C4-2B (cell line): ENCODE data around the gene C8A.

Source experiments
- H3K27ac ChIP-seq: fragments of 450-650 bp; 2 replicates; pipeline ENCODE4 v1.5.1; 2017
- CTCF ChIP-seq: fragments of 450-650 bp; conservative IDR thresholded peaks from 2 replicates; pipeline ENCODE4 v1.5.1; 2017; ENCODE audit warnings: mild to moderate bottlenecking
- ZFX ChIP-seq: fragments of 450-650 bp; IDR thresholded peaks from 2 replicates; pipeline ENCODE4 v1.6.1; 2017

C8A gene

GRCh38 chr1:56924116-56924515, 69.5 kb downstream of the C8A start:
- TF ChIP-seq CTCF (no peak), ZFX (no peak)
- H3K27ac ChIP-seq, result no peak overlapping the region

DNA sequence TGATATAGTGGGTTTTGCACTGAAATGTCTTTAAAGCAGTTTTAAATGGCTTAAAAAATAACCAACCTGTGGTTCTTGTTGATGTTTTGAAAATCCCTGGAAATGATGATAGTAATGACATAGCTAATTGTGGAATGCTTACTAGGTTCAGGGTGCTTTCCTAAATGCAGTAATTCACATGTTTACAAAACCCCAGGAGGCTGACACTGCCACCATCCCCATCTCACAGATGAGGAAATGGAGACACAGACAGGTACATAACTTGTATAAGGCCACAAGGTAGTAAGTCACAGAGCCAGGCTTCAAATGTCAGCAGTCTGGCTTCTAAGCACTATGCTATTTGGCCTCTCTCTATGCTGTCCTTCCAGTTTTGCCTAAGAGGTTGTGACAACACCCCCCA, 70.6 kb downstream of the C8A start:
- H3K27ac ChIP-seq, result no peak overlapping the region
- TF ChIP-seq CTCF, result no peak
- TF ChIP-seq ZFX, result no peak

DNA sequence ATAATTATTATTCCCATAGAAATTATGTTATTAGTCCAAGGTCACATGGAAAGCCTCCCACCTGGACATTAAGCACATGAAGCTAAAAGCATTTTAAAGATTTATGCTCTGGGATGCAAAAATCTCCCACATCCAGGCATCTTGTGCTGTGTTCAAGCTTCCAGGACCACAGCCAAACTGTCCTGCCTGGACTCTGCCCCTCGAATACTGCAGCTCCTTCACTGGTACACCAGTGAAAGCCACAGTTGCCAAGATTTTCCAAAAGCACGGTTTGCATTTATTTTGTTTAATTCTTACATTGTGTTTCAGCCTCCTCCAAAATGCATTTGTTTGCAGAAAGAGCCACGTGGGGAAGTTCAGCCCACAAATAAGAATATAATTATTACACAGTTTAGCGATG, 72.6 kb downstream of the C8A start:
- no peak for TF ChIP-seq ZFX
- TF ChIP-seq CTCF, result no peak
- H3K27ac ChIP-seq, result no peak overlapping the region

DNA sequence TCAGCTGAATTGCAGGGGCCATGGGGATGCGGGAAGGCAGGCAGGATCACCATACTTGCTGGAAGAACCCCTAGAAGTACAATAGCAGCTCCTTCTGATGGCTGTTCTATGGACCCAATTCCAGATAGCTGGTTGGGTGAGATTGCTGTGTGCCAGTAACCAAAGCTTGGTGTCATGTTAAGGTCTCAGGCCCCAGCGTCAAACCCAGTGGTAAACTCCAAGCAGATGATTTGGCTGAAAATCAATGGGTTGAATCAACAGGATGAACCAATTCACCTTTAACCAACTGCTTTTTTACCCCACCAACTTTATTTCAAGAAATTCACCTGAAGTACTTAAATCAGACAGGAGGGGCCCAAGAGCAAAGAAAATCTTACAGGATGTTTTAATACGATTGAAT, 73.4 kb downstream of the C8A start:
- no peak overlapping the region for H3K27ac ChIP-seq
- no peak for TF ChIP-seq ZFX
- no peak for TF ChIP-seq CTCF

DNA sequence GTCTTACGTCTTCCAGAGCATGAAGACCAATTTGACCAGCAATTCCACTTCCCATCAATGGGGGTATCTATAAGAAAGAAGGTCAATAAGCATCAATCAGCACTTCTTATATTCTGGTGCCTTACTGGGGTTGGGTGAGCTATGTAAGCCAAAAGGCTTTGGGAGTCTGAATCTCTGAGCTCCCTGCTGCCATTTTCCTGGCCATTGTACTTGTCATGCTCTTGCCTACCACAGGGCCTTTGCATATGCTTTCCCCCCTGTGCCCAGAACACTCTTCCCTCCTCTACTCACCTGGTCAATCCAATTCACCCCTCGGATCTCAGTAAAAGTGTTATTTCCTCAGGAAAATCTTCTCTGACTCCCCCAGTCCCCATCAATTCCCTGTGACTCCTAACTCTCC, 74.9 kb downstream of the C8A start:
- TF ChIP-seq CTCF (no peak), ZFX (no peak)
- H3K27ac ChIP-seq, result no peak overlapping the region

GRCh38 chr1:56931211-56931610, 76.6 kb downstream of the C8A start:
- no peak overlapping the region for H3K27ac ChIP-seq
- TF ChIP-seq ZFX (no peak), CTCF (no peak)

- H3K27ac ChIP-seq, result no peak overlapping the region
These were observed 77.1 kb downstream of the C8A start for GRCh38 chr1:56931686-56932085.

More at GRCh38 chr1:56931686-56932085, 77.1 kb downstream of the C8A start:
- TF ChIP-seq ZFX, result no peak
- no peak for TF ChIP-seq CTCF
